SJCRH30 (cell line): ENCODE measurements around the gene ISCA1. TPM values are rescaled to one million over a fixed set of nuclear protein-coding genes. Genes with fewer than 3 reads are reported as not detected.
A peak's percentile ranks its signal among the peaks of the same experiment; 100 is the strongest.

Source experiments
- DNase-seq, 2 experiments: peaks; one replicate each; pipeline ENCODE4 v3.0.0-alpha.2; 2015 to 2020
- H3K27ac ChIP-seq: fragments of 250-450 bp; sonication (Bioruptor Pico); 2 replicates; pipeline ENCODE4 v1.5.1; 2020; ENCODE audit warnings: mild to moderate bottlenecking, moderate library complexity
- H3K27me3 ChIP-seq: fragments of 250-450 bp; sonication (Bioruptor Pico); 2 replicates; pipeline ENCODE4 v1.5.1; 2020; ENCODE audit warnings: mild to moderate bottlenecking, moderate library complexity
- H3K36me3 ChIP-seq: fragments of 250-450 bp; sonication (Bioruptor Pico); 2 replicates; pipeline ENCODE4 v1.5.1; 2020; ENCODE audit warnings: mild to moderate bottlenecking, moderate library complexity
- H3K4me1 ChIP-seq: fragments of 250-450 bp; sonication (Bioruptor Pico); 2 replicates; pipeline ENCODE4 v1.5.1; 2020; ENCODE audit warnings: mild to moderate bottlenecking, moderate library complexity
- H3K4me3 ChIP-seq: fragments of 250-450 bp; sonication (Bioruptor Pico); 2 replicates; pipeline ENCODE4 v1.5.1; 2020; ENCODE audit warnings: mild to moderate bottlenecking, moderate library complexity
- H3K9me3 ChIP-seq: fragments of 250-450 bp; sonication (Bioruptor Pico); replicated peaks from 2 replicates; pipeline ENCODE4 v1.5.1; 2020; ENCODE audit warnings: mild to moderate bottlenecking, moderate library complexity
- total RNA-seq: library from RNA; depleted of rRNA; stranded (reverse); fragments of >200 nt; shearing (Covaris generic); gene quantifications from 2 replicates; pipeline ENCODE4 v1.2.3, GENCODE V29; 2014; rRNA removed

Gene ISCA1
- total RNA-seq, 1 experiment from 2014 or later, result 100.0 TPM

DNA sequence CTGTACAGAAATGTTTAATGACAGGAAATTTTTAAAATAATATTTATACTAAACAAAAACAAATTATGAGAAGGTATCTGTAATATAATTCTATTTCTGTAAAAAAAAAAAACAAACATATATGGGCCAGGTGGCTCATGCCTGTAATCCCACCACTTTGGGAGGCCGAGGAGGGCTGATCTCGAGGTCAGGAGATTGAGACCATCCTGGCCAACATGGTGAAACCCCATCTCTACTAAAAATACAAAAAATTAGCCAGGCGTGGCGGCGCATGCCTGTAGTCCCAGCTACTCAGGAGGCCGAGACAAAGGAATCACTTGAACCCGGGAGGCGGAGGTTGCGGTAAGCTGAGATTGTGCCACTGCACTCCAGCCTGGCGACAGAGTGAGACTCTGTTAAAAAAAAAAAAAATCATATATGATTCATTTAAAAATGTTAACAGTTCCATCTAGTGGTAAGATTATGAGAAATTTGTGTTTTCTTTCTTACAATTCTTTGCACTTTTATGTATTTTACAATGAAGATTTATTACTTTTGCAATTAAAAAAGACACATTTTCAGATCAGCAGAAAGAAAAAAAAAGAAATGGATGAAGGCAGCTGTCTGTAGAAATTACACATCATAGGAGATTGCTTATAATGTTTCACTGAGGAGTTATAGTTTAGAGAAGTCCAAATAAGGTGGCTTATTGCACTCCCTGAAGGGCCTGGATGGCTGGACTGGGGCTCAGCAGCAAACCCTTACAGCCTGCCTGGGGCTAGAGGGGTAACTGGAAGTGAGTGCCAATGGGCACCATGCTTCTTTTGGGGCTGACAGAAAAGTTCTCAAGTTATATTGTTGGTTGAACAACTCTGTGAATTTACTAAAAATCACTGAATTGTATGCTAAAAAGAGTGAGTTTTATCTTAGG is 43.2 kb downstream of the ISCA1 start:
- no peaks in the 10 kb centered on the region for H3K36me3 ChIP-seq
- 0 out of 2 replicates have a peak, but pooled peaks cover 3% of the 10 kb centered on the region for H3K4me1 ChIP-seq
- peak; percentile 72 to 77 for DNase-seq
- no peak overlapping the region for H3K27ac ChIP-seq
- no peaks in the 10 kb centered on the region for H3K27me3 ChIP-seq
- peak overlapping the region; percentile 8; the same call in 1 of the 2 replicates for H3K4me3 ChIP-seq
- H3K9me3 ChIP-seq, result no peaks in the 10 kb centered on the region

DNA sequence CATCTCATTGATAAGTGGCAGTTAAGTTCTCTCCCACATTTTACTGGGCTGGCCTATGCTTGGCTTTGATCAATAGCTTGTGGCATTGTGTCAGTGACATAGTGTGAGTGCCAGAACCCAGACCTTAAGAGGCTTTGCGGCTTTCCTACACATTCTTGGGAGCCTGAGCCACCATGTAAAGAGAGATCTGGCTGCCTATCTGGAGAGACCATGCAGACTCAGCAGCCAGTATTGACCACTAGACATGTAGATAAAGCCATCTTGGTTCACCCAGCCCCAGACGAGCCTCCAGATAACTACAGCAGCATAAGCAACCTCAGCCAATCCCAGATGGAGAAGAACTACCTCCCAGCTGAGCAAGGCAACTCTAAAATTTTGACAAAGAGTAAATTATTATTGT is 51.5 kb downstream of the ISCA1 start:
- Histone ChIP-seq H3K4me3 (no peak overlapping the region), H3K27me3 (no peaks in the 10 kb centered on the region), H3K4me1 (no peaks in the 10 kb centered on the region), H3K27ac (no peak overlapping the region), H3K9me3 (no peaks in the 10 kb centered on the region), H3K36me3 (no peaks in the 10 kb centered on the region)
- DNase-seq, result no peak

DNA sequence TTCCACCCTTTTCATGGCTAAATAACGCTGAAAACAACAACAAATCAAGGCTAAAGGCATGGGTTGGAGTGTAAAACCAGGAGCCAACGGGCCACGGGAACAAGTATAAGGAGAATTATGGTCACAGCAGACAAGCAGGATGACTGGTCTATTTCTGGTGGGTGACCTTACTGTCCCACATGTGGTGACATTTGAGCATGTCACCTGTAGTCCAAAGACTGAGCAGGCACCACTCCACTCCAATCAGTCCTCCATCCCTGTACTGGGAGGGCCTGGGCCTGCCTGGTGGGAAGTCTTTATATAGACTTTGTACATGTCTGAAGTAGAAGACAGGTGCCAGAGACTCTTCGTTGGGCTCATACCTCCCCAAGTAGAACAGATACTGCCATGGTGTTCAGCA is 59.7 kb downstream of the ISCA1 start:
- no peak overlapping the region for H3K27ac ChIP-seq
- H3K4me3 ChIP-seq, result no peak overlapping the region
- no peaks in the 10 kb centered on the region for H3K36me3 ChIP-seq
- H3K27me3 ChIP-seq, result no peaks in the 10 kb centered on the region
- no peaks in the 10 kb centered on the region for H3K9me3 ChIP-seq
- no peaks in the 10 kb centered on the region for H3K4me1 ChIP-seq
- DNase-seq, result no peak

DNA sequence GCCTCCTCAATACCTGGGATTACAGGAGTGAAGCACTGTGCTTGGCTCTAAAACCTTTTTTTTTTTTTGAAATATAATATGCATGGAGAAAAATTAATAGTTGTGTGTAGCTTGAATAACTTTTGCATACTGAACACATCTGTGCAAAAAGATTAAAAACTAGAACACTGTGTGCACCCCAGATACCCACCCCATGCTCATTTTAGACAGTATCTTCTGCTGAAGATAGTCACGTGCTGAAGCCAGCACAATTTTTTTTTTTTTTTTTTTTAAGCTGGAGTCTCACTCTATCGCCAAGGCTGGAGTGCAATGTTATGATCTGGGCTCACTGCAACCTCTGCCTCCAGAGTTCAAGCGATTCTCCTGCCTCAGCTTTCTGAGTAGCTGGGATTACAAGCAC is 62.7 kb downstream of the ISCA1 start:
- Histone ChIP-seq H3K36me3 (no peaks in the 10 kb centered on the region), H3K27ac (no peak overlapping the region), H3K9me3 (no peaks in the 10 kb centered on the region), H3K27me3 (no peaks in the 10 kb centered on the region), H3K4me1 (no peaks in the 10 kb centered on the region), H3K4me3 (no peak overlapping the region)
- no peak for DNase-seq

DNA sequence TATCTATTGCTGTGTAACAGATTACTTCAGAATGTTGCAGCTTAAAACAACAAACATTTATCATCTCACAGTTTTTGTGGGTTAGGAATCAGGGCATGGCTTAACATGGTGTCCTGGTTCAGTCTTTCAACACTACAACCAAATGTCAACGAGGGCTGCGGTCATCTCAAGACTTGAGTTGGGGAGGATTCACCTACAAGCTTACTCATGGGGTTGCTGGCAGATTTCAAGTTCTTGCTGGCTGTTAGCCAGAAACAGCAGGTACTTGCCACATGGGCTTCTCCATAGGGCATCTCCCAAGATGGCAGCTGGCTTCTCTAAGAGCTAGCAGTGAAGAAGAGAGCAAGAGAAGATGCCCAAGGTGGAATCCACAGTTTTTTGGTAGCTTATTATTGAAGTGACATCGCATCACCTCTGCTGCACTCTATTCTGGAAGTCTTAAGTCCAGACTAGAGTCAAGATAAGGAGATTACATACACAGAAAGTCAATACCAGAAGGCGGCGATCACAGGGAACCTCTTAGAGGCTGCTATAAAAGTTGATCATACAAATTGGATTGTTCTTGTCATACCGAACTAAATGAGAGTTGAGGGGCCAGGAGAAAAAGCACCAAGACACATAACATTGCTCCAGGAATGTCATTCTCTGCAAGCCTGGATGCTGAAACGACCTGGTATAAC is 65.1 kb downstream of the ISCA1 start:
- no peak for DNase-seq
- Histone ChIP-seq H3K4me1 (no peaks in the 10 kb centered on the region), H3K27me3 (no peaks in the 10 kb centered on the region)

More for the DNA sequence above, 65.1 kb downstream of the ISCA1 start:
- no peak overlapping the region for H3K27ac ChIP-seq
- H3K9me3 ChIP-seq, result no peaks in the 10 kb centered on the region
- no peak overlapping the region for H3K4me3 ChIP-seq
- H3K36me3 ChIP-seq, result no peaks in the 10 kb centered on the region

Other genes starting within 250 kb of the ISCA1 start
- gene GOLM1, start 183.0 kb downstream of the ISCA1 start, total RNA-seq, result 116 and 120 TPM in 2 replicates
- gene C9orf153, start 22.9 kb downstream of the ISCA1 start, total RNA-seq, result 0.43 and 0.55 TPM in 2 replicates
- gene TUT7, start 71.9 kb upstream of the ISCA1 start, total RNA-seq, result 35.2 and 37.2 TPM in 2 replicates